Panc1 (cell line): ENCODE data around the gene SH3PXD2B. TPM values are rescaled to one million over a fixed set of nuclear protein-coding genes. Genes with fewer than 3 reads are reported as not detected.

Experiments used
- ATAC-seq: fragments of 200-7000 bp; cut with Tn5 transposase; 2 replicates; pipeline ENCODE4 v1.9.1; 2020; ENCODE audit warnings: mild to moderate bottlenecking, moderate library complexity
- BruUV-seq: library from RNA; stranded (reverse); fragments of 400-500 nt; replicated peaks from 2 replicates; lab custom pipeline; 2021; lab: Mats Ljungman, UMichigan
- CTCF ChIA-PET: fragments of 300-600 bp; sonication (Branson Sonifier 250); formaldehyde crosslinking; loops from one replicate; lab custom pipeline; 2022; ENCODE audit warnings: antibody characterized with exemption; lab: Charles Lee
- POLR2A ChIA-PET: fragments of 300-600 bp; sonication (Branson Sonifier 250); formaldehyde crosslinking; loops from one replicate; lab custom pipeline; 2022; ENCODE audit warnings: antibody characterized with exemption; lab: Charles Lee
- DNase-seq: peaks from one replicate; pipeline ENCODE4 v3.0.0-alpha.2; 2010; ENCODE audit warnings: low read depth, low spot score
- H3K27ac ChIP-seq: 2 replicates; pipeline ENCODE4 v1.5.1; 2011; ENCODE audit warnings: mild to moderate bottlenecking, low read length, inconsistent platforms
- H3K27me3 ChIP-seq: fragments of 200-500 bp; sonication (Bioruptor generic); 2 replicates; pipeline ENCODE4 v1.6.0; 2014; ENCODE audit warnings: low read length, inconsistent platforms; ENCODE audit not compliant: control insufficient read depth, insufficient read depth
- H3K36me3 ChIP-seq: fragments of 200-500 bp; sonication (Bioruptor generic); 2 replicates; pipeline ENCODE4 v1.5.1; 2014; ENCODE audit warnings: inconsistent platforms, mild to moderate bottlenecking, low read length, moderate library complexity; ENCODE audit not compliant: control insufficient read depth, insufficient read depth
- H3K4me1 ChIP-seq: 2 replicates; pipeline ENCODE4 v1.5.1; 2011; ENCODE audit warnings: inconsistent platforms, mild to moderate bottlenecking, low read length, moderate library complexity; ENCODE audit not compliant: control insufficient read depth, insufficient read depth
- H3K4me3 ChIP-seq, 2 experiments: 2 replicates each; pipeline ENCODE4 v1.5.1; 2011 to 2012; ENCODE audit warnings: low read depth in 2 of 2, low read length in 2 of 2, mild to moderate bottlenecking in 2 of 2, inconsistent platforms in 1 of 2, moderate library complexity in 1 of 2
- H3K9me3 ChIP-seq: fragments of 200-500 bp; sonication (Bioruptor generic); 2 replicates; pipeline ENCODE4 v1.5.1; 2014; ENCODE audit warnings: low read depth, mild to moderate bottlenecking, inconsistent platforms, low read length, moderate library complexity; ENCODE audit not compliant: control insufficient read depth, insufficient read depth
- CTCF ChIP-seq: fragments of 450-650 bp; IDR thresholded peaks from 2 replicates; pipeline ENCODE4 v1.5.1; 2017; ENCODE audit warnings: mild to moderate bottlenecking
- POLR2AphosphoS5 ChIP-seq: IDR thresholded peaks from 2 replicates; pipeline ENCODE4 v1.6.1; 2012; ENCODE audit warnings: mild to moderate bottlenecking, low read depth, low read length, moderate library complexity
- SIN3A ChIP-seq: IDR thresholded peaks from 2 replicates; pipeline ENCODE4 v1.6.1; 2012; ENCODE audit warnings: low read depth, mild to moderate bottlenecking, low read length, moderate library complexity, borderline replicate concordance; ENCODE audit not compliant: insufficient read depth
- TCF7L2 ChIP-seq: IDR thresholded peaks from 2 replicates; pipeline ENCODE4 v1.6.1; 2011; ENCODE audit warnings: mild to moderate bottlenecking, low read depth, low read length, inconsistent platforms
- in situ Hi-C: cut with HindIII; loops from 2 replicates; pipeline ENCODE4 v1.10.0; 2016; ENCODE audit warnings: low sequenced_read_pairs, low pct_unique_long_range_greater_than_20kb
- intact Hi-C: fragments of 100-400 bp; cut with micrococcal nuclease; formaldehyde crosslinking; loops from one replicate; pipeline ENCODE4 v1.10.0; 2022; ENCODE audit not compliant: unreplicated experiment
- total RNA-seq: library from RNA; stranded (reverse); gene quantifications from one replicate; pipeline ENCODE4 v1.2.1, GENCODE V29; 2021; ENCODE audit not compliant: unreplicated experiment
- TF ChIP-seq, protein P1 (sequence below), 2 experiments: IDR thresholded peaks; 2 replicates each; pipeline ENCODE4 v1.6.1; 2011 to 2012; ENCODE audit warnings: low read depth in 2 of 2, control low read depth in 1 of 2, low read length in 1 of 2, mild to moderate bottlenecking in 1 of 2, moderate library complexity in 1 of 2; ENCODE audit not compliant: insufficient read depth in 1 of 2

Gene SH3PXD2B
- total RNA-seq, 1 experiment from 2014 or later, result 39.7 TPM

DNA sequence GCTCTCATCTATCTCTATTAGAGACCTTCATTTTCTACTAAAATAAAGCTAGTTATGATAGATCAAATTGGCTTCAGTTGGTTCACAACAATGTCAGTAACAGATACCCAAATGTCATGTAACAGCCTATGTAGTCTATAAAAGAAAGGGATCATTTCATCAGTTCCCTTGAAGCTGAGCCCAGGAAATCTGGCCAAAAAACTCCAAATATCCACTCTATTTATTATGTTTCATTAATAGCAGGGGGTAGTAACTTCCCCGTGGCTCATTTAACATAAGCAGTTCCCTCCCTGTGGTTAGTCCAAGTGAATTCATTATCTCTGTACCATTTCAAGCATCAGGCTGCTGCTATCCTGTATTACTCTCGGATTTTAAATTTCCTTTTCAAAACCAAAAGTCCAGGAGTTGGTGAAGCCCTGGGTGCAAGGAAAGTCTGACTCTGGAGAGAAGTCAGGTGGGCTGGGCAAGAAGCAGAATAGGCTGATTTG, 66.0 kb downstream of the SH3PXD2B start:
- Histone ChIP-seq H3K4me1 (peaks cover 30% of the 10 kb centered on the region), H3K27me3 (no peaks in the 10 kb centered on the region), H3K27ac (peak overlapping the region; percentile 51; the same call in 1 of the 2 replicates), H3K4me3 (no peak overlapping the region), H3K9me3 (no peaks in the 10 kb centered on the region), H3K36me3 (peaks cover 4% of the 10 kb centered on the region; the same call in 1 of the 2 replicates)
- CTCF ChIA-PET, result no interaction called here
- BruUV-seq, result no TSS peak
- no peak for TF ChIP-seq POLR2AphosphoS5
- TF ChIP-seq, protein P1, sequence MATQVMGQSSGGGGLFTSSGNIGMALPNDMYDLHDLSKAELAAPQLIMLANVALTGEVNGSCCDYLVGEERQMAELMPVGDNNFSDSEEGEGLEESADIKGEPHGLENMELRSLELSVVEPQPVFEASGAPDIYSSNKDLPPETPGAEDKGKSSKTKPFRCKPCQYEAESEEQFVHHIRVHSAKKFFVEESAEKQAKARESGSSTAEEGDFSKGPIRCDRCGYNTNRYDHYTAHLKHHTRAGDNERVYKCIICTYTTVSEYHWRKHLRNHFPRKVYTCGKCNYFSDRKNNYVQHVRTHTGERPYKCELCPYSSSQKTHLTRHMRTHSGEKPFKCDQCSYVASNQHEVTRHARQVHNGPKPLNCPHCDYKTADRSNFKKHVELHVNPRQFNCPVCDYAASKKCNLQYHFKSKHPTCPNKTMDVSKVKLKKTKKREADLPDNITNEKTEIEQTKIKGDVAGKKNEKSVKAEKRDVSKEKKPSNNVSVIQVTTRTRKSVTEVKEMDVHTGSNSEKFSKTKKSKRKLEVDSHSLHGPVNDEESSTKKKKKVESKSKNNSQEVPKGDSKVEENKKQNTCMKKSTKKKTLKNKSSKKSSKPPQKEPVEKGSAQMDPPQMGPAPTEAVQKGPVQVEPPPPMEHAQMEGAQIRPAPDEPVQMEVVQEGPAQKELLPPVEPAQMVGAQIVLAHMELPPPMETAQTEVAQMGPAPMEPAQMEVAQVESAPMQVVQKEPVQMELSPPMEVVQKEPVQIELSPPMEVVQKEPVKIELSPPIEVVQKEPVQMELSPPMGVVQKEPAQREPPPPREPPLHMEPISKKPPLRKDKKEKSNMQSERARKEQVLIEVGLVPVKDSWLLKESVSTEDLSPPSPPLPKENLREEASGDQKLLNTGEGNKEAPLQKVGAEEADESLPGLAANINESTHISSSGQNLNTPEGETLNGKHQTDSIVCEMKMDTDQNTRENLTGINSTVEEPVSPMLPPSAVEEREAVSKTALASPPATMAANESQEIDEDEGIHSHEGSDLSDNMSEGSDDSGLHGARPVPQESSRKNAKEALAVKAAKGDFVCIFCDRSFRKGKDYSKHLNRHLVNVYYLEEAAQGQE (IDR thresholded peaks at IDR 0.05; ENCODE audit: insufficient read depth in 1 of 2, low read depth in 2 of 2, low read length in 1 of 2), result no peak
- TF ChIP-seq TCF7L2, result no peak
- no peak for TF ChIP-seq SIN3A
- no peak for TF ChIP-seq CTCF
- POLR2A ChIA-PET, result no interaction called here
- DNase-seq (no peak), ATAC-seq (no peak)
- in situ Hi-C loops, result no loop called here
- intact Hi-C loops, result no loop called here

DNA sequence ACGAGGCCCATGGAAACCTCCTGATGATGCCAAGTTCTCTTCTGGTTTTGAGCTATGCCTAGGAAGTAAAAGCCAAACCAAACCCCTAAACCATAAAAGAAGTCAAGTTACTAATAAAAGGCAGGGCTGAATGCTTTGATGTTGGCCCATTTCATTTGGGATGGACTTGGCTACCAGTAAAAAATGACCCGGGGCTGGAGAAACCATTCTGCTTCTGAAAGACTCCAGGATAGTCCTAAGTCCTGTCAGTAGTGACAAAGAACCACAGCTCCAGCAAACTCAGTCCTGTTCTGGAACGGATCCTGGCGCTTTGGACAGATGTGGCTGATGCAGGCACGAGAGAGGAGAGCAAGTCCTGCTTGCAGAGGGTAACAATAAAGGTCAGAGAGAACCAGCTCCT, 68.6 kb downstream of the SH3PXD2B start:
- DNase-seq, result no peak
- peak overlapping the region; percentile 68 for H3K27ac ChIP-seq
- no peak overlapping the region for H3K4me3 ChIP-seq
- POLR2A ChIA-PET, result no interaction called here
- TF ChIP-seq CTCF, result no peak
- peak; percentile 71; the same call in 1 of the 2 replicates for TF ChIP-seq TCF7L2
- TF ChIP-seq, protein P1 (IDR thresholded peaks at IDR 0.05; ENCODE audit: insufficient read depth in 1 of 2, low read depth in 2 of 2, low read length in 1 of 2), result no peak
- peaks cover 56% of the 10 kb centered on the region for H3K4me1 ChIP-seq
- no peak for ATAC-seq
- peaks cover 4% of the 10 kb centered on the region; the same call in 1 of the 2 replicates for H3K36me3 ChIP-seq
- intact Hi-C loops (no loop called here), in situ Hi-C loops (no loop called here)
- H3K27me3 ChIP-seq, result no peaks in the 10 kb centered on the region
- CTCF ChIA-PET, result no interaction called here
- H3K9me3 ChIP-seq, result no peaks in the 10 kb centered on the region
- BruUV-seq, result no TSS peak
